ENCODE measurements around the gene FIP1L1.

Gene FIP1L1

GRCh38 chr4:53477038-53477565 is 99.7 kb downstream of the FIP1L1 start:
- DNase-seq = no peak

DNA sequence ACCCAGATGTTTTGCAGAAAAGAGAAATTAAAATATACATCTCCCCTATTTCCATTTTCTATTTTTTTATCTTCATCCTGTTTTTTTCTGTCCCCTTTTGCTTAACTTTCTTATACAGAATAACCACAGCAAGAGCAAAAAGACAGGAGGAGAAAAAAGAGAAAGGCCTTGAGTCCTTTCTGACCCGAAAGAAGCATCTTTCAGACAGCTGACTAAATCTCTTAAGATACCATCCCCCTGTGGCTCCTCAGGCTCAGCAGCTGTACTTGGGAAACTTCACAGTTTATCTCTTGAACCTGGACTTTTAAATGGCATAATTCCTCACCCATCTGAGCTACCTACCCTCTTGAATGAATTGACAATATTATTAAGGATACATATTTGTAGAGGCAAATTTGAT is 100.2 kb downstream of the FIP1L1 start:
- DNase-seq = no peak

GRCh38 chr4:53478671-53479456 is 101.4 kb downstream of the FIP1L1 start:
- no peak for DNase-seq

DNA sequence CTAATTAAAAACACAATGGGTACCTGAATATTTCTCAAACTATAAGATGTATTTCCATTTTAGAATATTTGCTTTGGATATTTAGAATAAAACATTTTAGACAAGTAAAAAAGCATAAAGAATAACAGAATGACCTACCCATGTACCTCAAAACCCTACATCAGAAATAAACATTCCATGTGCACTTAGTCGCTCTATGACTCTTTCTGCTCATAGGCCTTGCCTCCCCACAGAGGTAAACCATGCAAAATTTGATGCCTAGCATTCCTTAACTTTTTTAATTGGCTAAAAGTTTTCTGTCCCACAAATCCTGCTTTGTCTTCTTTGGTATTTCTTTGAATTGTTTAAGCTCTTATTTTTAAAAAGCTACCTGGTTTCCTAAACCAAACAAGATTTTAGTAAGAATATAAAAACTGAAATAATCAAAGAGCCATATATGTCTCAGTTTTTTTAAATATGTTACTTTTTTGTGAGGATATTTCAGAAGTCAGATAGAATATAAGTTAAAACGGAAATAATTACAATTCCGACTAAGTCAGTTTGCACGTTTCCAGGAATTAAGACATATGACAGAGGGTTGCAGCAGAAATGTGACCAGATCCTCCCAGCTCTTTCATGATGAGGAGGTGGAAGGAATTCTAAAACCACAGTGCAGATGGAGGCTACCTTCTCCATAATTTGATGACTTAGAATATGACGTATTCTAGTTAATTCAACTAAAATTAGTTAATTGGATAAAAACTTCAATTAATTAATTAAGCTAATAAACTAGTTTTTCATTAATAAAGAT is 102.5 kb downstream of the FIP1L1 start:
- no peak for DNase-seq

GRCh38 chr4:53480909-53481308 is 103.5 kb downstream of the FIP1L1 start:
- no peak for DNase-seq

GRCh38 chr4:53481586-53481985 is 104.1 kb downstream of the FIP1L1 start:
- no peak for DNase-seq

DNA sequence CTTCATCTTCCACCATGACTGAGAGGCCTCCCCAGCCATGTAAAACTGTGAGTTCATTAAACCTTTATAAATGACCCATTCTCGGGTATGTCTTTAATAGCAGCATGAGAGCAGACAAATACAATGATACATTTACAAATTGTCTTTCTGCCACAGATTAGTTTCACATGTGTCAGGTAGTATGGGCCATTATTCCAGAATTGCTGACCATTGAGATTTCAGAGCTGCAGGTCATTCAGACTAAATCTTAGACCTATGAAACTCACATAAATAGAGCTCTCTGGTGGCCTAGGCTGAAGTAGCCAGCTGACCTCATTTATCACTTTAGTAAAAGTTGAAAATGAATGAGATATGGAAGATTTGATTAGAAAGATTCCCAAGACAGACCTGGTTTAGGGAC is 105.8 kb downstream of the FIP1L1 start:
- no peak for DNase-seq

- no peak for DNase-seq
These were observed 107.6 kb downstream of the FIP1L1 start for GRCh38 chr4:53484911-53485657.

DNA sequence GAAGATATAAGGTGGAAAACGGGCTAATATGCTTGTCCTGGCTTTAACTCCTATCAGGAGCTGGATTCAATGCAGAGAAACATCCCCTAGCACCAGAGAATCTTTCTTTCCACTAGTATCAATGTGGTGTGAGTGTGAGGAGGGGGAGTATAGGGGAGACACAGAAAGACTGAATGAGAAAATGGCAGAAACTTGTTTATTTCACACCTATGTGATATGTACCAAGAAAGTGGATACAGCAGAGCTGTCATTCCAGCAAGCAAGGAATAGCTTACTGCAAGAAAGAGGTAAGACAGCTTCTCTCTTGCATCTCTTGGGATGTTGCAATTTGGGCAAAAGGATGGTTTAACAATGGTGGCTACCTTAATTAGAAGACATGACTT is 108.2 kb downstream of the FIP1L1 start:
- no peak for DNase-seq

DNA sequence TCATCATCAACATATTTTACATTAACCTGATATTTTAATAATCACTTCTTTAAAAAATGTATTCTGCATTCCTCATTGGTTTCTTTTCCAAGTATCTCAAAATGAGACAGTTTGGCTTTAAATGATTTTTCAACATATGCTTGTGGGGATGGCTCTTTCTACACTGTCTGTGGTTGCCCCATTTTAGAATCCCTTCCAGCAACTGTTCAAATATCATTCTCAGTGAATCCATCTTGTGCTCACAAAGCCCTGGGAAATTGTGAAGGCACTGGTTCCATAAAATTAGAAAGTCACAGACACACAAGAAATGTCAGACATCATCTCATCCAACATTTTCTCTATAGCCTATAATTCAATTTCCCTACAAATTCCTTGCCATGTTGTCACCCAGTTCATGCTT is 110.3 kb downstream of the FIP1L1 start:
- no peak for DNase-seq

DNA sequence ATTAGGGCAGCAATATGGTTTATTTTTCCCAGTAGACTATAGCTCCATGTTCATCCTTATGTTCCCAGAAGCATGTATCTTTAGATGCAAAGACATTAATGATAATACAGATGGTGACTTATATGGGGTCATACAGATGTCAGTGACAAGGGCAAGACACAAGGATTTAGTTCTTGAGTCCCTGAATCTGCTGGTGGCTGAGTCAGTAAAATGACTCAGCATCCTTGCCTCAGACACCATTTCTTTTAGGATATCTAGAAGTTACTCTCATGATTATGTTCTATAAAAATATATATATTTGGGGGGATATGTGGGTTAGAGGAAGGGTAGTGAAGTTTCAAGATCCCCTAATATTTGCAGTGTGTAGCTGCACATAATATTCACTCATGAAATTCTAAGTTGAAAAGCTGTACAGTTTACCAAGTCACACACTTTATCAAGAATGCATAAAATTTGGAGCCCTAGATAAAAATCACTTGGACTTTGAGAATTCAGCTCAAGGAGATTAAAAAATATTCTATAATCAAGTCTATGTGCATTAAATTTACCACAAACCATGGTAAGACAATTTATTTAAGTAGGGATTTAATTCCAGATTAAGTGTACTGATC is 111.9 kb downstream of the FIP1L1 start:
- DNase-seq = no peak

DNA sequence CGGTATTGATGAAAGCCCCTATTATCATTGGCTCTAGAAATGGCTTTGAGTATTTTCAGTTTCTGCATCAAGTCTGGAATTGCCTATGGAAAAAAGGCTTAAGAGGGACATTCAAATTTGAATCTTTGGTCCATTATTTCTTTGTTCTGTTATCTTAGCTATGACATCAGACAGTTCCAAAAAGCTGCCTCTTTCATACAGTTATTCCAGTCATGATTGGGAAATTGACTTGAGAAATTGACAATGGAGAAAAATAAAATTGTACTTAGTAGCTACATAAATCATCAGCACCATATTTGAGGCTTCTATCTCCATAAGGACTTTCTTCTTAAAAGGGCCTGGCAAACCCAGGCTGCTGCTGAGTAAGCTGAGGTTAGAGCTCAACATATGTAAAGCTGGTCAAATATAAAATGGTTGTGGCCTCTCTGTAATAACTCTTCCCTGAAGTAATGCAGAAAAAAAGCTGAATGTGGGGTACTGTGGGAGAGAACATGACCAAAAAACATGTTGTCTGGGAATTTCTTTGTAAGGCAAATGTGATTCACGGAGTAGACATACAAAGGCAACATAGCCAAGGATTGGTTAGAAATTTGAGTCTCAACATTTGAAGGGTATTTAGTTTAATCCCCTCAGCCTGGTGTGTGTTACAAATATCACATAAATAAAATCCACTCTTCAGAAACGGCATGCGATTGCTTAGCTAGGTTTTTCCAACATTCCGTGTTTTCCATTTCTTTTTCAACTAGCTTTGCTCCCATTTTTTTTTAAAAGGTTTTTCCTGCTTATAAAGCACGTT is 112.9 kb downstream of the FIP1L1 start:
- no peak for DNase-seq

DNA sequence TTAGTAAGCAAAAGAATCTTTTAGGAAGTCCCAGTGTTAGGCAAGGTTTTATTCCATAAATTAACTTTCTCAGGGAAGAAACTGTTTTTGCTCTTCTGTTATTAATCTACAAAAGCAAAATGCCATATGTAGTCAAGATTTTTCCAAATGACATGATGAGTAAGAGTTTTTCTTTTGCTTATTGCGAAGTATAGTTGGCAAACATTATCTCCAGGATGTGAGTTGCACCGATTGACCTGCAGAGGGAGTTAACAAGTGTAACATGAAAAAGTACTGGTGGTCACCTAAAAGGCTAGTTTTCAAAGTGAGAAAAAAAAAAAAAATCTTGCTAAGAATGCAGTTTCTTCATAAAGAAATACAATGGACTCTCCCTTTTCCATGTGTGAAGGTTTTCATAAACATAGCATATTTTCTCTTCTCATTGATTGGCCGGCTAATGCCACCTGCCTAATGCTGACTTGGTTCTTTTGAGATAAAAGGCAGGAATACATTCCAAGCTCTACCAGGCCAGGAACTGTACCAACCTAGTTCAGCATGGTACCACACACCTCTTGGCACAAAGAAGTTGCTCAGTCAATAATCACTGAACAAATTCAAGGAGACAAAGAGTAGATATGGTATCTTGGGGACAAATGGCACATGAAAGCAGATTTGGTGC is 113.7 kb downstream of the FIP1L1 start:
- no peak for DNase-seq

DNA sequence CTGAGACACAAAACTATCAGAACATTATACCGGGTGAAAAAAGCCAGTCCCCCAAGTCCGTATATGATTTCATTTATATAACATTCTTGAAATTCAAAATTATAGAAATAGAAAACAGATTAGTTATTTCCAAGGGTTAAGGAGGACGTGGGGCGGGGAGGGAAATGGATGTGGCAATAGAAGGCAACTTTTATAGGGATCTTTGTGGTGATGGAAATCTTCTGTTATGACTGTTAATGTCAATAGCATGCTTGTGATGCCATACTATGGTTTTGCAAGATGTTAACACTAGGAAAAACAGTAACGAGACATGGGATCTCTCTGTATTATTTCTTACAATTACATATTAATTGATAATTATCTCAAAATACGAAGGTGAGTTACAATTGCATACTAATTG is 117.4 kb downstream of the FIP1L1 start:
- no peak for DNase-seq

GRCh38 chr4:53497487-53498244 is 120.2 kb downstream of the FIP1L1 start:
- no peak for DNase-seq

DNA sequence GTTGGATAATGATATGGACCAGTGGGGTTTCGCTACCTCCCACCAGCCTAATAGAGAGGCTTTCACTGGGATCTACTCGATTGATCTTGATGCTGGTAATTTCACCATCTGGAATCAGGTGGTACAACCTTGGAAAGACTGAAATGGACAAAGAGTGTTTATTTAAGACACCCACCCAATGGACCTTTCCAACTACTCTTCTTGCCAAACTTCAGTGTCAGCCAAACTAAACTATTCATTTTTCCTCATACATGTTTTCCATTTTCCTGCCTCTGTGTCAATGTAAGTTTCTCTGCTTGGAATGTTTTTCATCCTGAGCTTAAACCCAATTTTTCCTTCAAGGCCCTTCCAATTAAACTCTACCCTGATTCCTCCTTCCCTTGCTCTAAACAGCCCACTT is 121.3 kb downstream of the FIP1L1 start:
- DNase-seq = no peak

DNA sequence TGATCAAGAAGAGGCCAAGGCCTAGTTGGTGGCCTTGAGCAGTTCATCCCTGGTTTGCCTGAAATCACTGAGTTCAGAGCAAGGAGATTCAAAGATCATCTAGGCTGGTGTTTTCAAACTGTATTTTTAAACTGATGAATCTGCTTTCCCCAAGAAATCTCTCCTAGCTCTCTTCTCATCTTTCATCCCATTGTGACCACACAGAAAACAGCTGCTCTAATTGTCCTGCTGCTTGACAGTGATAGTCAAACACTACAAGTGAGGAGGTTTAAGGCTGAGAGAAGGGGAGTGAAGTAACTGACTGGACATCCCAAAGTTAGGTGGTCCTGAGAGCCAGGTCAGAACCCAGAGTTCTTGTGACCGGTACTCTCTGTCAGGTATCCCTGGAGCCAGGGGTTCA is 122.3 kb downstream of the FIP1L1 start:
- no peak for DNase-seq

DNA sequence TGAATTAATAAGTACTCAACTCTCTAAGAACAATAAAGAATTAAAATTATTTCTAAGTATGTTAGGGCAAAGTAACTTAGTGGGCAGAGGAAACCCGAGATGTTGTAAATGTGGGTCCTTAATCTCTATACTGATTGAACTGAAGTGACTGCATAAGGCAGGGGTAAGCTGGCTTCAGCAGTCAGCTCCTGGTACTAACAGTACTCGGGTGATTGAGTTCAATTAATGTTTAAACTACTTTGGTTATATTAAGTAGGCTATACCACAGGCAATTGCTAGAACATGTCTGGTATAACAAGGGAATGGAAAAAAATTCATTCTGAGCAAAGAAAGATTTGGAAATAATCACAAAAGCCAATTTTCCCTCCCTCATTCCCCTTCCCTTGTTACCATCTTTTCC is 123.1 kb downstream of the FIP1L1 start:
- no peak for DNase-seq

DNA sequence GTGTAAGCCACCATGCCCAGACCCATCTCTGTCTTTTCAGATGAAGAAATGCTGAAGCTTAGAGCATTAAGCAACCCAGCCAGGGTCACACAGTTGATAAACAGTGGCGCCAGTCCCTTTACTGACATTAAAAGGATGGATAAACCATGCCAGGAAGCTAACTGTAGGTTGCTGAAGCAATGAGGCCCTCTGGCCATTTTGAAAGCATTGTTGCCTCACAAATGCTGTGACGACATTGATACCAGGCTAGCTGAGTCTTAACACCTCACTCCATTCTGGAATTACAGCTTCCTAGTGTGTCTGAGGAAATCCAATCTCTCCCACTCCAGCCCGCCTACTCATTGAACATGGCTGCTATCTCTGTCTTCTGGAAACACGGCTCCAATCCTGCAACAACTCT is 124.1 kb downstream of the FIP1L1 start:
- no peak for DNase-seq

DNA sequence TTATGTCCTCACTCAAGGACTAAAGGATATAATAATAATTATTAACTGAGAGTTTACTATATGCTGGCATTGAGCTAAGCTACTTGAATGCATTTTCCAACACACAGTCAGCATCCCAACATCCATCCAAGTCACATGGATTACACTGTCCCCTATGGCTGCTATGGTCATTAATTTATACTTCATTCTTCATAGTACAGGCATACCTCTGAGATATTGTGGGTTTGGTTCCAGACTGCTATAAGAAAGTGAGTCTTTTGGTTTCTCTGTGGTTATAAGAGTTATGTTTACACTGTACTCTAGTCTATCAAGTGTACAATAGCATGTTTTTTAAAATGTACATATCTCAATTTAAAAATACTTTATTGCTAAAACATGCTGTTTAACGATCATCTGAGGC is 124.7 kb downstream of the FIP1L1 start:
- DNase-seq = no peak

GRCh38 chr4:53505947-53506346 is 128.5 kb downstream of the FIP1L1 start:
- DNase-seq = no peak
